GM12892 (cell line): ENCODE results near the gene USP34.
"Not testable (repeated sequence)": the region's sequence is repeated elsewhere in the genome, so short reads cannot be mapped to it uniquely, and the experiment has no call there.

ENCODE experiments used
- POLR2A ChIP-seq: IDR thresholded peaks from 2 replicates; pipeline ENCODE4 v1.6.1; 2011; ENCODE audit warnings: low read depth, low read length, control low read depth
- POLR2AphosphoS5 ChIP-seq: IDR thresholded peaks from 2 replicates; pipeline ENCODE4 v1.6.1; 2011; ENCODE audit warnings: low read depth, low read length, control low read depth

DNA sequence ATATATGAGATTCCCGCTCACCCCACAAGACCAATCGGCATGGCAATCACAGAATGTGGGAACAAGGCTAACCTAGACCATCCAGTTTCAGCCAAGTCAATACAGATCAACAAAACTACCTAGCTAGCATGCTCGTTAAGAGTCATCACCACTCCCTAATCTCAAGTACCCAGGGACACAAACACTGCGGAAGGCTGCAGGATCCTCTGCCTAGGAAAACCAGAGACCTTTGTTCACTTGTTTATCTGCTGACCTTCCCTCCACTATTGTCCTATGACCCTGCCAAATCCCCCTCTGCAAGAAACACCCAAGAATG lies 90.0 kb downstream of the USP34 start:
- TF ChIP-seq POLR2AphosphoS5, POLR2A: not testable (repeated sequence)
